GM12801 (cell line): ENCODE data around the gene TAF3.

Experiments
- TF ChIP-seq, protein P1 (sequence below): IDR thresholded peaks from one replicate; pipeline ENCODE4 v1.5.1; 2011; ENCODE audit warnings: control low read depth; ENCODE audit not compliant: insufficient read length; ENCODE audit errors: extremely low read depth

Gene TAF3

DNA sequence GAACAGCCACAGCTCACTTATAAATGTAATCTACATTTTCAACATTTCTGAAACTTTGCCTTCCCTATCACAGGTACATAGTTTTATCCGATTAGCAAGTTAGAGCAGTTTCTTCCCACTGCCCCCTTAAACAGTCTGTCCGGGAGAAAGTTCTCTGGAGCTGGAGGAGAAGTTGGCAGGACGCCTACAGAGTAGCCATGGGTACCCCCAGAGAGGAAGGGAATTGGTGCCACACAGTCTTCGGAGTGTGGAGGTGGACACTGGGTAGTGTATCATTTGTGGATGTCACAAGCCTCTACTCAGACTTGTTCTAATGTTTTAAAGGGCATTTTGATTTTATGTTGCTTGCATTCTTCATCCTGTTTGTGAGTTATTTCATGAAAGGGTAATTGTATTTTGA is 39.0 kb downstream of the TAF3 start:
- TF ChIP-seq, protein P1, sequence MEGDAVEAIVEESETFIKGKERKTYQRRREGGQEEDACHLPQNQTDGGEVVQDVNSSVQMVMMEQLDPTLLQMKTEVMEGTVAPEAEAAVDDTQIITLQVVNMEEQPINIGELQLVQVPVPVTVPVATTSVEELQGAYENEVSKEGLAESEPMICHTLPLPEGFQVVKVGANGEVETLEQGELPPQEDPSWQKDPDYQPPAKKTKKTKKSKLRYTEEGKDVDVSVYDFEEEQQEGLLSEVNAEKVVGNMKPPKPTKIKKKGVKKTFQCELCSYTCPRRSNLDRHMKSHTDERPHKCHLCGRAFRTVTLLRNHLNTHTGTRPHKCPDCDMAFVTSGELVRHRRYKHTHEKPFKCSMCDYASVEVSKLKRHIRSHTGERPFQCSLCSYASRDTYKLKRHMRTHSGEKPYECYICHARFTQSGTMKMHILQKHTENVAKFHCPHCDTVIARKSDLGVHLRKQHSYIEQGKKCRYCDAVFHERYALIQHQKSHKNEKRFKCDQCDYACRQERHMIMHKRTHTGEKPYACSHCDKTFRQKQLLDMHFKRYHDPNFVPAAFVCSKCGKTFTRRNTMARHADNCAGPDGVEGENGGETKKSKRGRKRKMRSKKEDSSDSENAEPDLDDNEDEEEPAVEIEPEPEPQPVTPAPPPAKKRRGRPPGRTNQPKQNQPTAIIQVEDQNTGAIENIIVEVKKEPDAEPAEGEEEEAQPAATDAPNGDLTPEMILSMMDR = no peak

DNA sequence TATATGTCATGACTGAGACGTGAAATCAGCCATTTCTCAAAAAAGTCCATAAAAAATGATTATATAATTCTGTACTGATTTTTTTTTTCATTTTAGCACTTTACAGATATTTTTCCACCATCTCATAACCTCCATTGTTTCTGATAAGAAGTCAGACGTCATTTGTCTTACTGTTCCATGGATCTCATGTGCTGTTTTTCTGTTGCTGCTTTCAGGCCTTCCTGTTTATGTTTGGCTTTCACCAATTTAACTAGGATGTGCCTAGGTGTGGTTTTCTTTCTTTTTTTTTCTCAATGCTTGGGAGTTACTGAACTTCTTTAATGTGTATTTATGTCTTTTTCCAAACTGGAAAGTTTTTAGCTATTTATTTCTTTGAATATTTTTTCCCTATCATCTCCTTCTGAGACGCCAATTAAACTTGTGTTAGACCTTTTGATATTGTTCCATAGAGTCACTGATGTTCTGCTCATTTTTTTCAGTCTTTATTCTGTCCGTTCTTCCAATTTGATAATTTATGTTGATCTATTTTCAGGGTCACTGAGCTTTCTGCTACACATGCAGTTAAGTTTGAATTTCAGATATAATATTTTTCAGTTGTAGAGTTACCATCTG is 43.3 kb downstream of the TAF3 start:
- TF ChIP-seq, protein P1 = no peak

DNA sequence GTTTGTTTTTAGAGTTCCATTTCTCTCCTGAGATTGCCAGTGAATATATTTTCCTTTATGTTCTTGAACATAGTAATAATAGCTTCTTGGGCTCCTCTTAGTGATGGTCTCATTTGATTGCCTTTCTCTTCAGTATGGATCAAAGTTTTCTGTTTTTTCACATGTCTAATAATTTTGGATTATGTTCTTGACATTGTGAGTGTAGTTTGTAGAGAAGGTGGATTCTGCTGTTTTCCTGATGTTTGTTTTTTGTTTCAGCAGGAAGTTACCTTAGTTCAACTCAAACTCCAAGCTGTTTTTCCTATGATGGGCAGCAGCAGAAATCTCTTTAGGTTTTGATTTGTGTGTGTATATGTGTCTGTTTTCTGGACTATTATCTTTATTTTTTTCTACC is 43.8 kb downstream of the TAF3 start:
- TF ChIP-seq, protein P1 = no peak

DNA sequence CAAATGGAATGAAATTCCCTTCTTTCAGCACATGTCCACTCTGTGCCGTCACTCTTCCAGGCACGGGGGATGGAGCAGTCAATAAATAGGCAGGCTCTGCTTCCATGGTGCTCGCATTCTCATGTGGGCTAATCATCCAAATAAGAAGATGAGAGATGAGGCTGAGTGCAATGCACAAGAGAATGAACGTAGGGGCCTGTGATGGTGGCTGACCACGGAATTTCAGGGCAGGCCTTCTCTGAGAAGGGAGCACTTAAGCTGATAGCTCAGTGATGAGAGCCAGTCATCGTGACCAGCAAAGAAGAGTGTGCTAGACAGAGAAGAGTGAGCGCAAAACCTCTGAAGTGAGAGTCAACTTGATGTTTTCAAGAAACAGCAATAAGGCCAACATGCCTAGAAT is 47.9 kb downstream of the TAF3 start:
- TF ChIP-seq, protein P1 = no peak

DNA sequence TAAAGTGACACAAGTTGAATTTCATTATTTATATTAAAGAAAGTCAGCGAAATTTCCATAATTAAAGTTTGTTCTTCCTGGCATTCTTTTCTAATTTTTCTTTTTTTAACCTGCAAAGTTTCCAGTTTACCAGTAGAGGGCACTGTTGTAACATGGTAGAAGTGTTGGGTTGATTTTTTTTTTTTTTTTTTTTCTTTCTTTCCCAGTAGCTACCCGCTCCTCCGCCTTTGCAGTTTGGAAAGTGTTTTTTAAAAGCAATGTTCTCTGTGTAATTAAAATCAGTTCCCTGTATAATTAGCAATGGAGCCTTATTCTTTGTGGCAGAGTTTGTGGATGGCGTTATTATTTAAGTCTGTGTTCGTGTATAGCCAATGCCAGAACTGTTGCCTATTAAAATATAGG is 53.7 kb downstream of the TAF3 start:
- TF ChIP-seq, protein P1 = no peak

DNA sequence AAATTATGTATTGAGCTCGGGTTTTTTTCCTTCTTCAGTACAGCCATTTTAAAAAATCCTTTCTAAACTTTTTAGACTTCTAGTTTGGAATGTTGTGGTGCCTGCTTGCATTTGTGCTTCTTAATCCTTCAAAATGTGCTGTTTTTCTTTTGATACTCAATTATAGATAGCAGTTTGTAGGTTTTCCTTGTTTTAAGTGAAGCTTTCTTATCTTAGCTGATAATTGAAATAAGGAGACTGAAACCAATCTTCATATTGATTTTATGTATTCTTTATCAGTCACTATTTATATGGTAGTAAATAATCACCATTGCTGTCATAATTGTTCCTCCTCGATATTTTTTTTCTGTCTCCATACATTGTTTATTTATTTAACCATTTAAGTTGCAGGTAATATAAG is 56.6 kb downstream of the TAF3 start:
- TF ChIP-seq, protein P1 = no peak

DNA sequence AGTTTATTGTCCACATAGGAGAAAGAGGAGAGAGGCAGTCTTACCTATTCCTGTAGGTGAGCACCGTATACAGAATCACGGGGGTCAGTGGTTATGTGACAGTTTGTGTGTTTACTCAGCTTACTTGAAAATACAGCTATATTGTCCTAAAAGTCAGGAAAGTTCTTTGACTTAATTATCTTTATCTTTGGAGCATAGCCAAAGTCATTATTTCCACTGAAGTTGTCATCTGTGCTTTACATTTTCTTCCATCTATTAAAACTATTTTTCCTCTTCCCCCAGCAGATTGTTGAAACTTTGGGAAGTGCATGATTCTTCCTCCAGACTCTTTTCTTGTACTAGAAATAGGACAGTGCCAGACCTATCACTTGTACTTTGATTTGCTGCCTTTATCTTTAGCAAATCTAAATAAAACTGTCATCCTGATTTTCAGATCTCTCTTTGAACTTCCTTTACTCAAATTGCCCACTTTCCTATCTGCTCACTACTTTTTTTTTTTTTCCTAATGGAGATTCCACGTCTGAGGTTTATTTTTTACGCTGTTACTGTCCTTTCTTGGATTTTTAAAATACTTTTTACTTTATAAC is 58.3 kb downstream of the TAF3 start:
- TF ChIP-seq, protein P1 = no peak

DNA sequence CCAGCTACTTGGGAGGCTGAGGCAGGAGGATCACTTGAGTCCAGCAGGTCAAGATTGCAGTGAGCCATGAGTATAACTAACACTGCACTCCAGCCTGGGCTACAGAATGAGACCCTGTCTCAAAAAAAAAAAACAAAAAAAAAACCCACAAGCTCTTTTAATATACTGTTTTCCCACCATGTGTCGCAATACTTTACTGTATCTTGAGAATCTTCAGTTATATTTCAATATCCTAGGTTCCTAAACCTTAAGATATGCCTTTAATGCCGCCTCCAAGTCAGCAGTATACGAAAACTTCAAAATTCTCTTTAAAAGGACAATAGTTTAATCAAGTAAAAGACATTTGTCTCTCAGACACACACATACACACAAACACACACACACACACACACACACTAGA is 62.8 kb downstream of the TAF3 start:
- TF ChIP-seq, protein P1 = no peak
